HEK293 (cell line): ENCODE measurements around the gene VIPR2.

ENCODE experiments used
- CTCF ChIA-PET: fragments of 350-600 bp; formaldehyde crosslinking; extraction: SDS; loops from one replicate; lab custom pipeline; 2021; ENCODE audit warnings: antibody characterized with exemption; lab: Yijun Ruan, JAX
- POLR2A ChIA-PET: fragments of 300-600 bp; formaldehyde crosslinking; extraction: SDS; loops from one replicate; lab custom pipeline; 2020; ENCODE audit warnings: antibody characterized with exemption, inconsistent platforms; lab: Yijun Ruan, JAX
- H3K27ac ChIP-seq: fragments of 200-500 bp; sonication (Bioruptor generic); 2 replicates; pipeline ENCODE4 v1.5.1; 2014; ENCODE audit warnings: low read depth, low read length, control low read depth, inconsistent platforms; ENCODE audit errors: extremely low read depth
- H3K36me3 ChIP-seq, 2 experiments: fragments of 200-500 bp in 1 of 2; sonication (Bioruptor generic) in 1 of 2; 1 replicate in 1 of 2; 2 replicates in 1 of 2; pipeline ENCODE4 v1.5.1; 2014 to 2017; ENCODE audit warnings: inconsistent platforms in 2 of 2, low read length in 2 of 2; ENCODE audit not compliant: control insufficient read depth in 2 of 2, insufficient read depth in 1 of 2
- H3K4me1 ChIP-seq: fragments of 200-500 bp; sonication (Bioruptor generic); 2 replicates; pipeline ENCODE4 v1.5.1; 2014; ENCODE audit warnings: mild to moderate bottlenecking, low read length, inconsistent platforms; ENCODE audit not compliant: control insufficient read depth, insufficient read depth
- H3K4me3 ChIP-seq: 2 replicates; pipeline ENCODE4 v1.5.1; 2011; ENCODE audit warnings: low read depth, mild to moderate bottlenecking, control low read depth, low read length, moderate library complexity
- H3K9me3 ChIP-seq: fragments of 200-500 bp; sonication (Bioruptor generic); 2 replicates; pipeline ENCODE4 v1.5.1; 2014; ENCODE audit warnings: low read depth, low read length, inconsistent platforms; ENCODE audit not compliant: control insufficient read depth, insufficient read depth
- GLI2 ChIP-seq: fragments of 450-650 bp; formaldehyde crosslinking; IDR thresholded peaks from 2 replicates; pipeline ENCODE4; 2017; ENCODE audit warnings: missing biosample characterization, missing genetic modification characterization, low read depth, borderline replicate concordance
- KLF1 ChIP-seq: fragments of 450-650 bp; formaldehyde crosslinking; IDR thresholded peaks from 2 replicates; pipeline ENCODE4 v1.5.1; 2016; ENCODE audit warnings: missing biosample characterization, missing genetic modification characterization
- SP2 ChIP-seq: fragments of 450-650 bp; formaldehyde crosslinking; IDR thresholded peaks from 2 replicates; pipeline ENCODE4 v1.5.1; 2016; ENCODE audit warnings: missing biosample characterization, missing genetic modification characterization
- ZBTB48 ChIP-seq: fragments of 450-650 bp; formaldehyde crosslinking; IDR thresholded peaks from 2 replicates; pipeline ENCODE4 v1.5.1; 2016; ENCODE audit warnings: missing biosample characterization, missing genetic modification characterization
- ZBTB7A ChIP-seq: fragments of 450-650 bp; formaldehyde crosslinking; IDR thresholded peaks from 2 replicates; pipeline ENCODE4 v1.5.1; 2016; ENCODE audit warnings: low read depth, missing biosample characterization, missing genetic modification characterization
- ZFHX2 ChIP-seq: fragments of 450-650 bp; formaldehyde crosslinking; conservative IDR thresholded peaks from 2 replicates; pipeline ENCODE4 v1.5.1; 2016; ENCODE audit warnings: missing biosample characterization, missing genetic modification characterization
- ZNF133 ChIP-seq: fragments of 450-650 bp; formaldehyde crosslinking; IDR thresholded peaks from 2 replicates; pipeline ENCODE4 v1.5.1; 2016; ENCODE audit warnings: missing biosample characterization, missing genetic modification characterization
- ZNF140 ChIP-seq: fragments of 450-650 bp; formaldehyde crosslinking; IDR thresholded peaks from 2 replicates; pipeline ENCODE4 v1.5.1; 2016; ENCODE audit warnings: missing biosample characterization, missing genetic modification characterization
- ZNF2 ChIP-seq: fragments of 450-650 bp; formaldehyde crosslinking; IDR thresholded peaks from 2 replicates; pipeline ENCODE4 v1.5.1; 2016; ENCODE audit warnings: missing biosample characterization, missing genetic modification characterization
- ZNF23 ChIP-seq: fragments of 450-650 bp; formaldehyde crosslinking; IDR thresholded peaks from 2 replicates; pipeline ENCODE4 v1.5.1; 2016; ENCODE audit warnings: missing biosample characterization, missing genetic modification characterization, borderline replicate concordance
- ZNF350 ChIP-seq: fragments of 450-650 bp; formaldehyde crosslinking; IDR thresholded peaks from 2 replicates; pipeline ENCODE4 v1.5.0; 2017; ENCODE audit warnings: missing biosample characterization, mild to moderate bottlenecking, missing genetic modification characterization
- ZNF501 ChIP-seq: fragments of 450-650 bp; formaldehyde crosslinking; IDR thresholded peaks from 2 replicates; pipeline ENCODE4 v1.5.1; 2016; ENCODE audit warnings: missing biosample characterization, missing genetic modification characterization
- ZNF521 ChIP-seq: fragments of 450-650 bp; formaldehyde crosslinking; IDR thresholded peaks from 2 replicates; pipeline ENCODE4 v1.5.1; 2017; ENCODE audit warnings: missing biosample characterization, mild to moderate bottlenecking, missing genetic modification characterization
- ZNF530 ChIP-seq: fragments of 450-650 bp; formaldehyde crosslinking; IDR thresholded peaks from 2 replicates; pipeline ENCODE4 v1.5.1; 2016; ENCODE audit warnings: low read depth, missing biosample characterization, missing genetic modification characterization
- ZNF548 ChIP-seq: fragments of 450-650 bp; formaldehyde crosslinking; IDR thresholded peaks from 2 replicates; pipeline ENCODE4 v1.5.1; 2016; ENCODE audit warnings: missing biosample characterization, missing genetic modification characterization
- ZNF621 ChIP-seq: fragments of 450-650 bp; formaldehyde crosslinking; IDR thresholded peaks from 2 replicates; pipeline ENCODE4 v1.5.1; 2017; ENCODE audit warnings: missing biosample characterization, missing genetic modification characterization
- ZNF629 ChIP-seq: fragments of 450-650 bp; formaldehyde crosslinking; IDR thresholded peaks from 2 replicates; pipeline ENCODE4 v1.5.1; 2017; ENCODE audit warnings: missing biosample characterization, missing genetic modification characterization
- ZNF664 ChIP-seq: fragments of 450-650 bp; formaldehyde crosslinking; IDR thresholded peaks from 2 replicates; pipeline ENCODE4 v1.5.1; 2016; ENCODE audit warnings: missing biosample characterization, missing genetic modification characterization
- ZNF785 ChIP-seq: fragments of 450-650 bp; formaldehyde crosslinking; IDR thresholded peaks from 2 replicates; pipeline ENCODE4 v1.5.1; 2016; ENCODE audit warnings: missing biosample characterization, missing genetic modification characterization
- ZNF830 ChIP-seq: fragments of 450-650 bp; IDR thresholded peaks from 2 replicates; pipeline ENCODE4 v1.5.0; 2018; ENCODE audit warnings: missing biosample characterization, missing genetic modification characterization, low read depth, mild to moderate bottlenecking, moderate library complexity
- ZSCAN30 ChIP-seq: fragments of 450-650 bp; IDR thresholded peaks from 2 replicates; pipeline ENCODE4 v1.5.1; 2018; ENCODE audit warnings: missing biosample characterization, mild to moderate bottlenecking, missing genetic modification characterization, moderate library complexity
- ZXDB ChIP-seq: fragments of 450-650 bp; formaldehyde crosslinking; IDR thresholded peaks from 2 replicates; pipeline ENCODE4 v1.5.1; 2016; ENCODE audit warnings: missing biosample characterization, missing genetic modification characterization
- TF ChIP-seq, protein P1 (sequence below): fragments of 450-650 bp; formaldehyde crosslinking; IDR thresholded peaks from 2 replicates; pipeline ENCODE4 v1.5.1; 2016; ENCODE audit warnings: missing biosample characterization, missing genetic modification characterization
- TF ChIP-seq, protein P2 (sequence below): sonication (generic); formaldehyde crosslinking; IDR thresholded peaks from 2 replicates; pipeline ENCODE4 v1.8.1; 2022; ENCODE audit warnings: mild to moderate bottlenecking, moderate library complexity, missing genetic modification reagents
- TF ChIP-seq, protein P3 (sequence below): fragments of 450-650 bp; formaldehyde crosslinking; IDR thresholded peaks from 2 replicates; pipeline ENCODE4 v1.5.1; 2016; ENCODE audit warnings: missing biosample characterization, missing genetic modification characterization
- TF ChIP-seq, protein P4 (sequence below): fragments of 450-650 bp; formaldehyde crosslinking; IDR thresholded peaks from 2 replicates; pipeline ENCODE4 v1.5.1; 2016; ENCODE audit warnings: missing biosample characterization, missing genetic modification characterization

The VIPR2 gene

DNA sequence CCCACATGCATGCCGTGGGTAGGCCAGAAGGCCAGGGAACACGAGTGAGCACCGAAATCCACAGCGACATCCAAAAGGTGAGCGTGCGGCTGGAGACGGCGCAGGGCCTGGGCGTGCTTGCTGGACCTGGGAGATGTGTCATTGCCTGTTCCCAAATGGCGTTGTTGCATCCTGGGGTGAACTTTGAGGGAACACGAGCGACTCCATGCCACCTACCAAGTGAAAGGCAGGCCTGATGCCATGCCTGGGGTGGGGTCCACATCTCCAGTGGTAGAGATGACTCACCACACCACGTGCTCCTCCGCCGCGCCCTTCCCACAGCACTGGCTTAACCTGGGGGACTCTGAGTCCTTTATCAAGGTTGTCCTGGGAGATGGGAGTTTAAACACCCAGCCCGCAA lies 24.7 kb upstream of the VIPR2 start:
- Histone ChIP-seq H3K4me3 (no peak overlapping the region), H3K4me1 (no peaks in the 10 kb centered on the region), H3K36me3 (no peaks in the 10 kb centered on the region), H3K9me3 (no peaks in the 10 kb centered on the region)
- POLR2A ChIA-PET = no interaction called here
- CTCF ChIA-PET = no interaction called here
- TF ChIP-seq ZNF629 (tag by site-specific recombination) = no peak
- no peak for TF ChIP-seq ZNF621
- TF ChIP-seq ZBTB48 = no peak
- TF ChIP-seq, all 188 proteins: peak for 0
- H3K27ac ChIP-seq = no peak overlapping the region

DNA sequence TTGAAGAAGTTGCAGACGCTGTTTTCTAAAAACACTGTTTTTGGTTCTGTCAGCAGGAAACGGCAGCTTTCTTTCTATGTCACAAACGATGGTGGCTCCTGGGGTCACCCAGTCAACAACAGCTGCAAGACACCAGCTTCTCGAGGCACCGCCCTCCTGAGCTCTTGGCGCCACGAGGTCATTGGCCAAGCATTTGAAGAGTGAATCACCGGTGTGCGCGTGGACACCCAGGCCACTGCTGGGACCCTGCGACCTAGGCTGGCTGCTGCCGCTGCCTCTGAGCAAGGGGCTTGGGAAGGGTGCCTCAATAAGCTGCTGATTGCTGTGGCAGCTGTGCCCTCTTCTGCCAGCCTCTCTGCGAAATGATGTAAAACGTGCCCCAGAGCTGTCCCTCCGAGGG lies 22.5 kb upstream of the VIPR2 start:
- TF ChIP-seq, protein P1, sequence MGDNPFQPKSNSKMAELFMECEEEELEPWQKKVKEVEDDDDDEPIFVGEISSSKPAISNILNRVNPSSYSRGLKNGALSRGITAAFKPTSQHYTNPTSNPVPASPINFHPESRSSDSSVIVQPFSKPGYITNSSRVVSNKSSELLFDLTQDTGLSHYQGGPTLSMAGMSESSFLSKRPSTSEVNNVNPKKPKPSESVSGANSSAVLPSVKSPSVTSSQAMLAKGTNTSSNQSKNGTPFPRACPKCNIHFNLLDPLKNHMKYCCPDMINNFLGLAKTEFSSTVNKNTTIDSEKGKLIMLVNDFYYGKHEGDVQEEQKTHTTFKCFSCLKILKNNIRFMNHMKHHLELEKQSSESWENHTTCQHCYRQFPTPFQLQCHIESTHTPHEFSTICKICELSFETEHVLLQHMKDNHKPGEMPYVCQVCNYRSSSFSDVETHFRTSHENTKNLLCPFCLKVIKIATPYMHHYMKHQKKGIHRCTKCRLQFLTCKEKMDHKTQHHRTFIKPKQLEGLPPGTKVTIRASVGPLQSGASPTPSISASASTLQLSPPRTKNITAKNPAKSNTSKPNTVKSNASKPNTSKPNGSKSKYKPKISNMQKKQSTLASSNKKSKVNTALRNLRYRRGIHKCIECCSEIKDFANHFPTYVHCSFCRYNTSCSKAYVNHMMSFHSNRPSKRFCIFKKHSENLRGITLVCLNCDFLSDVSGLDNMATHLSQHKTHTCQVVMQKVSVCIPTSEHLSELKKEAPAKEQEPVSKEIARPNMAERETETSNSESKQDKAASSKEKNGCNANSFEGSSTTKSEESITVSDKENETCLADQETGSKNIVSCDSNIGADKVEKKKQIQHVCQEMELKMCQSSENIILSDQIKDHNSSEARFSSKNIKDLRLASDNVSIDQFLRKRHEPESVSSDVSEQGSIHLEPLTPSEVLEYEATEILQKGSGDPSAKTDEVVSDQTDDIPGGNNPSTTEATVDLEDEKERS = no peak
- TF ChIP-seq ZNF501 (tag by site-specific recombination) = no peak
- no peak for TF ChIP-seq ZNF629 (tag by site-specific recombination)
- no peak for TF ChIP-seq ZBTB7A (tag by site-specific recombination)
- TF ChIP-seq, protein P2, sequence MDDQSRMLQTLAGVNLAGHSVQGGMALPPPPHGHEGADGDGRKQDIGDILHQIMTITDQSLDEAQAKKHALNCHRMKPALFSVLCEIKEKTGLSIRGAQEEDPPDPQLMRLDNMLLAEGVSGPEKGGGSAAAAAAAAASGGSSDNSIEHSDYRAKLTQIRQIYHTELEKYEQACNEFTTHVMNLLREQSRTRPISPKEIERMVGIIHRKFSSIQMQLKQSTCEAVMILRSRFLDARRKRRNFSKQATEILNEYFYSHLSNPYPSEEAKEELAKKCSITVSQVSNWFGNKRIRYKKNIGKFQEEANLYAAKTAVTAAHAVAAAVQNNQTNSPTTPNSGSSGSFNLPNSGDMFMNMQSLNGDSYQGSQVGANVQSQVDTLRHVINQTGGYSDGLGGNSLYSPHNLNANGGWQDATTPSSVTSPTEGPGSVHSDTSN = no peak
- no peak for TF ChIP-seq ZNF133 (tag by site-specific recombination)
- no peak for TF ChIP-seq ZNF830 (tag by site-specific recombination)
- no peak for TF ChIP-seq ZNF2 (tag by site-specific recombination)
- no peak for TF ChIP-seq ZSCAN30 (tag by site-specific recombination)
- TF ChIP-seq, protein P3, sequence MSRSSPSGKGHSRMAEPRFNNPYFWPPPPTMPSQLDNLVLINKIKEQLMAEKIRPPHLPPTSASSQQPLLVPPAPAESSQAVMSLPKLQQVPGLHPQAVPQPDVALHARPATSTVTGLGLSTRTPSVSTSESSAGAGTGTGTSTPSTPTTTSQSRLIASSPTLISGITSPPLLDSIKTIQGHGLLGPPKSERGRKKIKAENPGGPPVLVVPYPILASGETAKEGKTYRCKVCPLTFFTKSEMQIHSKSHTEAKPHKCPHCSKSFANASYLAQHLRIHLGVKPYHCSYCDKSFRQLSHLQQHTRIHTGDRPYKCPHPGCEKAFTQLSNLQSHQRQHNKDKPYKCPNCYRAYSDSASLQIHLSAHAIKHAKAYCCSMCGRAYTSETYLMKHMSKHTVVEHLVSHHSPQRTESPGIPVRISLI = no peak
- no peak for TF ChIP-seq ZNF140 (tag by site-specific recombination)
- no peak for TF ChIP-seq ZNF530 (tag by site-specific recombination)
- H3K27ac ChIP-seq = no peak overlapping the region
- H3K9me3 ChIP-seq = no peaks in the 10 kb centered on the region
- H3K36me3 ChIP-seq = no peaks in the 10 kb centered on the region
- POLR2A ChIA-PET = no interaction called here
- CTCF ChIA-PET = interaction anchor here (0.6 kb wide), 1 partner anchor 11 kb away, joined by 4 read pairs; no protein-coding TSS in a partner anchor
- H3K4me3 ChIP-seq = no peak overlapping the region
- H3K4me1 ChIP-seq = no peaks in the 10 kb centered on the region

DNA sequence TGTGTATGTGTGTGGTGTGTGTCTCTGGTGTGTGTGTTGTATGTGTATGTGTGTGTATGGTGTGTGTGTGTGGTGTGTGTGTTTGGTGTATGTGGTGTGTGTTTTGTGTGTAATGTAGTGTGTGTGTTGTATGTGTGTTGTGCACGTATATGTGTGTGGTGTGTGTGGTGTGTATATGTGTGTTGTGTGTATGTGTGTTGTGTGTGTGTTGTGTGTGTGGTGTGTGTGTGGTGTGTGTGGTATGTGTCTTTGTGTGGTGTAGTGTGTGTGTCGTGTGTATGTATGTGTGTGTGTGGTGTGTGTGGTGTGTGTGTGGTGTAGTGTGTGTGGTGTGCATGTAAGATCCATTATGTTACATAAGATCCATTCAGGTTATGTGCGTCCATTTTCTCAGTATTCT lies 21.9 kb upstream of the VIPR2 start:
- ChIA-PET CTCF (no interaction called here), POLR2A (no interaction called here)
- no peak overlapping the region for H3K4me3 ChIP-seq
- H3K9me3 ChIP-seq = no peaks in the 10 kb centered on the region
- no peaks in the 10 kb centered on the region for H3K36me3 ChIP-seq
- no peaks in the 10 kb centered on the region for H3K4me1 ChIP-seq
- no peak overlapping the region for H3K27ac ChIP-seq
- no peak for TF ChIP-seq ZNF350 (tag by site-specific recombination)
- TF ChIP-seq, protein P4, sequence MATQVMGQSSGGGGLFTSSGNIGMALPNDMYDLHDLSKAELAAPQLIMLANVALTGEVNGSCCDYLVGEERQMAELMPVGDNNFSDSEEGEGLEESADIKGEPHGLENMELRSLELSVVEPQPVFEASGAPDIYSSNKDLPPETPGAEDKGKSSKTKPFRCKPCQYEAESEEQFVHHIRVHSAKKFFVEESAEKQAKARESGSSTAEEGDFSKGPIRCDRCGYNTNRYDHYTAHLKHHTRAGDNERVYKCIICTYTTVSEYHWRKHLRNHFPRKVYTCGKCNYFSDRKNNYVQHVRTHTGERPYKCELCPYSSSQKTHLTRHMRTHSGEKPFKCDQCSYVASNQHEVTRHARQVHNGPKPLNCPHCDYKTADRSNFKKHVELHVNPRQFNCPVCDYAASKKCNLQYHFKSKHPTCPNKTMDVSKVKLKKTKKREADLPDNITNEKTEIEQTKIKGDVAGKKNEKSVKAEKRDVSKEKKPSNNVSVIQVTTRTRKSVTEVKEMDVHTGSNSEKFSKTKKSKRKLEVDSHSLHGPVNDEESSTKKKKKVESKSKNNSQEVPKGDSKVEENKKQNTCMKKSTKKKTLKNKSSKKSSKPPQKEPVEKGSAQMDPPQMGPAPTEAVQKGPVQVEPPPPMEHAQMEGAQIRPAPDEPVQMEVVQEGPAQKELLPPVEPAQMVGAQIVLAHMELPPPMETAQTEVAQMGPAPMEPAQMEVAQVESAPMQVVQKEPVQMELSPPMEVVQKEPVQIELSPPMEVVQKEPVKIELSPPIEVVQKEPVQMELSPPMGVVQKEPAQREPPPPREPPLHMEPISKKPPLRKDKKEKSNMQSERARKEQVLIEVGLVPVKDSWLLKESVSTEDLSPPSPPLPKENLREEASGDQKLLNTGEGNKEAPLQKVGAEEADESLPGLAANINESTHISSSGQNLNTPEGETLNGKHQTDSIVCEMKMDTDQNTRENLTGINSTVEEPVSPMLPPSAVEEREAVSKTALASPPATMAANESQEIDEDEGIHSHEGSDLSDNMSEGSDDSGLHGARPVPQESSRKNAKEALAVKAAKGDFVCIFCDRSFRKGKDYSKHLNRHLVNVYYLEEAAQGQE (tag by site-specific recombination) = no peak
- no peak for TF ChIP-seq ZFHX2 (tag by site-specific recombination)
- TF ChIP-seq ZNF664 (tag by site-specific recombination) = no peak
- TF ChIP-seq ZNF785 = no peak
- no peak for TF ChIP-seq SP2
- TF ChIP-seq ZXDB (tag by site-specific recombination) = no peak
- TF ChIP-seq ZNF23 (tag by site-specific recombination) = no peak
- TF ChIP-seq ZNF521 (tag by site-specific recombination) = no peak
- no peak for TF ChIP-seq GLI2
- TF ChIP-seq KLF1 (tag by site-specific recombination) = no peak
- TF ChIP-seq ZNF548 (tag by site-specific recombination) = no peak
